ENCODE measurements around the gene WDR88.

- TF ChIP-seq POLR2AphosphoS5 (IDR thresholded peaks at IDR 0.05) = no peak
- no peak for TF ChIP-seq CTCF (IDR thresholded peaks at IDR 0.05)
- no peak for TF ChIP-seq POLR2A (IDR thresholded peaks at IDR 0.05)
- TF ChIP-seq EP300 (IDR thresholded peaks at IDR 0.05) = no peak
Measured at GRCh38 chr19:33214596-33214995, 82.7 kb downstream of the WDR88 start.
